IMR-90 (cell line): ENCODE measurements around the gene GSDMA. TPM values are rescaled to one million over a fixed set of nuclear protein-coding genes. Genes with fewer than 3 reads are reported as not detected.

ENCODE experiments used
- ATAC-seq: fragments of 200-7000 bp; cut with Tn5 transposase; 2 replicates; pipeline ENCODE4 v1.9.1; 2020; ENCODE audit warnings: low read depth, mild to moderate bottlenecking, moderate library complexity
- BruUV-seq: library from RNA; stranded (reverse); fragments of 400-500 nt; replicated peaks from 2 replicates; lab custom pipeline; 2021; lab: Mats Ljungman, UMichigan
- CTCF ChIA-PET: fragments of 300-600 bp; formaldehyde crosslinking; extraction: SDS; loops from one replicate; lab custom pipeline; 2021; ENCODE audit warnings: antibody characterized with exemption; lab: Yijun Ruan, JAX
- POLR2A ChIA-PET: fragments of 300-600 bp; sonication (Branson Sonifier 250); formaldehyde crosslinking; loops from one replicate; lab custom pipeline; 2022; ENCODE audit warnings: antibody characterized with exemption; ENCODE audit not compliant: unreplicated experiment; lab: Charles Lee
- DNase-seq: peaks from one replicate; pipeline ENCODE4 v3.0.0; 2013
- H2AFZ ChIP-seq: replicated peaks from 2 replicates; pipeline ENCODE3; 2013; ENCODE audit warnings: low read length, mild to moderate bottlenecking; ENCODE audit not compliant: poor library complexity
- H2AK5ac ChIP-seq: 2 replicates; pipeline ENCODE4 v1.6.1; 2013; ENCODE audit warnings: low read depth, low read length, inconsistent platforms
- H2AK9ac ChIP-seq: replicated peaks from 2 replicates; pipeline ENCODE3; 2013; ENCODE audit warnings: mild to moderate bottlenecking, low read depth, low read length, moderate library complexity; ENCODE audit not compliant: poor library complexity
- H2BK120ac ChIP-seq: 2 replicates; pipeline ENCODE4 v1.6.1; 2013; ENCODE audit warnings: low read depth, low read length, inconsistent platforms
- H2BK15ac ChIP-seq: 3 replicates; pipeline ENCODE4 v1.6.1; 2013; ENCODE audit warnings: low read depth, low read length, inconsistent platforms
- H2BK20ac ChIP-seq: 2 replicates; pipeline ENCODE4 v1.6.1; 2013; ENCODE audit warnings: low read depth, mild to moderate bottlenecking, inconsistent platforms, low read length, moderate library complexity
- H2BK5ac ChIP-seq: 2 replicates; pipeline ENCODE4 v1.6.1; 2013; ENCODE audit warnings: mild to moderate bottlenecking, low read depth, low read length, inconsistent platforms; ENCODE audit not compliant: poor library complexity, severe bottlenecking
- H3K14ac ChIP-seq: replicated peaks from 2 replicates; pipeline ENCODE4 v1.6.1; 2013; ENCODE audit warnings: low read depth, low read length, inconsistent platforms
- H3K18ac ChIP-seq: 2 replicates; pipeline ENCODE4 v1.6.1; 2013; ENCODE audit warnings: low read depth, low read length, control low read depth
- H3K23ac ChIP-seq: 2 replicates; pipeline ENCODE4 v1.6.1; 2013; ENCODE audit warnings: low read depth, low read length, inconsistent platforms
- H3K27ac ChIP-seq: 2 replicates; pipeline ENCODE4 v1.5.1; 2013; ENCODE audit warnings: mild to moderate bottlenecking, control low read depth, low read length; ENCODE audit not compliant: insufficient read depth
- H3K27me3 ChIP-seq: 2 replicates; pipeline ENCODE4 v1.6.1; 2013; ENCODE audit warnings: low read length; ENCODE audit not compliant: control insufficient read depth, insufficient read depth
- H3K36me3 ChIP-seq: 2 replicates; pipeline ENCODE4 v1.6.1; 2013; ENCODE audit warnings: low read length, mixed read lengths; ENCODE audit not compliant: control insufficient read depth, insufficient read depth
- H3K4ac ChIP-seq: 2 replicates; pipeline ENCODE4 v1.6.1; 2013; ENCODE audit warnings: low read depth, low read length, inconsistent platforms
- H3K4me1 ChIP-seq: 2 replicates; pipeline ENCODE4 v1.6.1; 2013; ENCODE audit warnings: low read length, mixed read lengths; ENCODE audit not compliant: control insufficient read depth, insufficient read depth
- H3K4me2 ChIP-seq: 2 replicates; pipeline ENCODE4 v1.6.1; 2013; ENCODE audit warnings: low read depth, mild to moderate bottlenecking, control low read depth, low read length, moderate library complexity
- H3K4me3 ChIP-seq: 2 replicates; pipeline ENCODE4 v1.5.1; 2013; ENCODE audit warnings: low read depth, mild to moderate bottlenecking, control low read depth, low read length, moderate library complexity; ENCODE audit not compliant: insufficient read depth
- H3K56ac ChIP-seq: 2 replicates; pipeline ENCODE4 v1.6.1; 2013; ENCODE audit warnings: low read length, inconsistent platforms; ENCODE audit not compliant: insufficient read depth; ENCODE audit errors: extremely low read depth
- H3K79me1 ChIP-seq, 2 experiments: 2 replicates each; pipeline ENCODE4 v1.6.1; 2013; ENCODE audit warnings: low read length in 2 of 2, inconsistent platforms in 1 of 2, low read depth in 1 of 2
- H3K9ac ChIP-seq: 2 replicates; pipeline ENCODE4 v1.6.1; 2013; ENCODE audit warnings: low read depth, low read length, control low read depth
- H3K9me1 ChIP-seq: 2 replicates; pipeline ENCODE4 v1.6.1; 2013; ENCODE audit warnings: low read length, inconsistent platforms; ENCODE audit not compliant: insufficient read depth
- H3K9me3 ChIP-seq: 2 replicates; pipeline ENCODE4 v1.6.1; 2013; ENCODE audit warnings: low read length; ENCODE audit not compliant: control insufficient read depth, insufficient read depth
- H4K20me1 ChIP-seq: 2 replicates; pipeline ENCODE4 v1.6.1; 2013; ENCODE audit warnings: low read length, inconsistent platforms; ENCODE audit not compliant: insufficient read depth
- H4K5ac ChIP-seq: 2 replicates; pipeline ENCODE4 v1.6.1; 2013; ENCODE audit warnings: mild to moderate bottlenecking, low read depth, low read length, control low read depth
- H4K8ac ChIP-seq, 2 experiments: 2 replicates each; pipeline ENCODE4 v1.6.1; 2013; ENCODE audit warnings: low read depth in 2 of 2, low read length in 2 of 2, control low read depth in 1 of 2, inconsistent platforms in 1 of 2
- H4K91ac ChIP-seq: 2 replicates; pipeline ENCODE4 v1.6.1; 2013; ENCODE audit warnings: low read depth, low read length, inconsistent platforms; ENCODE audit not compliant: insufficient read depth
- CHD1 ChIP-seq: IDR thresholded peaks from 2 replicates; pipeline ENCODE4 v1.6.1; 2012; ENCODE audit warnings: low read depth, low read length, improper control_type of control experiment
- WGBS, 2 experiments: methylation state at CpG; one replicate each; pipeline versions ENCODE4 v1.1.5 to v1.1.7; 2013; ENCODE audit warnings: missing lambda C conversion rate in 2 of 2; ENCODE audit not compliant: insufficient read length in 1 of 2; ENCODE audit errors: extremely low coverage in 2 of 2; 5-methylcytosine and 5-hydroxymethylcytosine counted together
- dilution Hi-C: fragments of 300-500 bp; cut with HindIII; formaldehyde crosslinking; loops from one replicate; pipeline ENCODE4 v1.14.3; 2018; ENCODE audit warnings: low sequenced_read_pairs; ENCODE audit not compliant: unreplicated experiment
- in situ Hi-C: fragments of 300-500 bp; cut with MboI; formaldehyde crosslinking; loops from 3 replicates; pipeline ENCODE4 v1.14.3; 2019; ENCODE audit warnings: low sequenced_read_pairs, inconsistent platforms, mixed read lengths
- intact Hi-C: fragments of 100-400 bp; cut with micrococcal nuclease; formaldehyde crosslinking; loops from 2 replicates; pipeline ENCODE4 v1.10.0; 2022
- polyA plus RNA-seq, 3 experiments: library from polyadenylated mRNA; depleted of rRNA; stranded (reverse); fragments of >200 nt; gene quantifications; 2 replicates each; pipeline ENCODE4 v1.2.3, GENCODE V29; 2012; ENCODE audit warnings: low replicate concordance in 1 of 3
- total RNA-seq: library from RNA; depleted of rRNA; stranded (reverse); fragments of >200 nt; gene quantifications from 2 replicates; pipeline ENCODE4 v1.2.3, GENCODE V29; 2012

Gene GSDMA
- total and polyA plus RNA-seq, 2 of the 4 experiments (the other 2 are of a cell fraction): not detected

DNA sequence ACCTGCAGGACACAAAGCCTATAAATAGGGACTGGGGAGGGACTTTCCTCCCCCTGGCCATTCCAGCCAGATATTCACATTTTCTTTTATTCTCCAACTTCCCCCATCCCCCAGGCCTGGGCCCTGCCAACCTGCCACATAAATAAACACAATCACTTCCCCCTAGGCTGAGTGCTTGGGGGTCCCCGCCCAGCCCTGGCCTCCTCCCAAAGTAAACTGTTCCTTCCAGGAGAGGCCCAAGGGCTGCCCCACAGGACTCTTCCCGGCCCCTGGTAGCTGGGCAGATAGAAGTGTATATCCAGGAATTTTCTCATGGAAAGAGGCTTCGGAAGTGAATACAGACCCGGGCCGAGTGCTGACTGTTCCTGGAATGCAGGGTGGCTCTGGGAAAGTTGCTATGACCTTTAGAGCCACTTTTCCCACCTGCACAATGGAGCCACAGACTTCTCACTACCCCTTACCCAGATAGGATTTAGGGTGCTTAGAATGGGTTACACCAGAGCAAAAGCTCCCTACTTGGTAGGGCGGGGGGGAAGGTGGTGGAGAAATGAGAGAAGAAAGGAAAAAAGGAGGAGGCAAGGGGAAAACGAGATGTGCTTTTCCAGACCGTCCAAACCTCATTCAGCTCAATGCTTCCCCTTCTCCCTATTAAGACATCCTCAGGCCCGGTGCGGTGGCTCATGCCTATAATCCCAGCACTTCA is 60.9 kb downstream of the GSDMA start:
- Histone ChIP-seq H3K9me1 (peaks cover 2% of the 10 kb centered on the region; the same call in 1 of the 2 replicates), H3K4me3 (no peak overlapping the region), H4K91ac (no peak overlapping the region), H2BK120ac (no peak overlapping the region), H3K4me1 (peaks cover 29% of the 10 kb centered on the region), H3K4me2 (no peak overlapping the region), H2BK15ac (no peak overlapping the region), H3K36me3 (peaks cover 41% of the 10 kb centered on the region), H3K9me3 (no peaks in the 10 kb centered on the region), H3K79me1 (0 out of 4 replicates have a peak, but pooled peaks cover 0 to under 1% of the 10 kb centered on the region in 2 experiments), H3K9ac (no peak overlapping the region), H4K8ac (no peak overlapping the region), H3K14ac (0 out of 2 replicates have a peak overlapping the region, but pooled peaks have one; percentile 7), H4K20me1 (no peaks in the 10 kb centered on the region), H2AK9ac (peak overlapping the region; percentile 23), H2AK5ac (peak overlapping the region; percentile 2; the same call in 1 of the 2 replicates), H3K4ac (peak overlapping the region; percentile 36), H3K56ac (no peak overlapping the region), H3K18ac (no peak overlapping the region), H3K27ac (no peak overlapping the region), H3K23ac (no peak overlapping the region), H2AFZ (no peak overlapping the region), H4K5ac (no peak overlapping the region), H3K27me3 (no peaks in the 10 kb centered on the region), H2BK20ac (peak overlapping the region; percentile 26; the same call in 1 of the 2 replicates), H2BK5ac (no peak overlapping the region)
- no TSS peak for BruUV-seq
- ChIA-PET CTCF (no interaction called here), POLR2A (no interaction called here)
- DNase-seq: no peak
- no peak for TF ChIP-seq CHD1
- dilution Hi-C loops: no loop called here
- WGBS, 2 experiments: 67% methylated on average over 3 of the region's 10 CpGs; no CpG with 5 or more reads in 1 of the 2 experiments
- ATAC-seq: no peak; the same call in 1 of the 2 replicates
- intact Hi-C loops: no loop called here
- in situ Hi-C loops: loop anchor here (10.0 kb wide), 1 partner anchor 261 kb away; the partner anchor contains the start of gene CDC6
